ENCODE data around the gene APBA2. TPM values are rescaled to one million over a fixed set of nuclear protein-coding genes. Genes with fewer than 3 reads are reported as not detected.
"Not testable (repeated sequence)": the region's sequence is repeated elsewhere in the genome, so short reads cannot be mapped to it uniquely, and the experiment has no call there.

The APBA2 gene
- total RNA-seq, 2 donors from 2014 or later: 2.7 to 4.0 TPM

GRCh38 chr15:29034593-29035335 lies 149.0 kb downstream of the APBA2 start:
- intact Hi-C loops (cut with DNase I): no loop called here
- no peak for DNase-seq (ENCODE audit: low spot score)

- intact Hi-C loops (cut with DNase I): no loop called here
- no peak for DNase-seq (ENCODE audit: low spot score)
Measured at GRCh38 chr15:29035336-29036285, 149.8 kb downstream of the APBA2 start.

GRCh38 chr15:29037997-29038705 lies 152.4 kb downstream of the APBA2 start:
- DNase-seq (ENCODE audit: low spot score): no peak
- intact Hi-C loops (cut with DNase I): no loop called here

GRCh38 chr15:29039466-29040369 lies 153.9 kb downstream of the APBA2 start:
- DNase-seq (ENCODE audit: low spot score): no peak
- intact Hi-C loops (cut with DNase I): no loop called here

GRCh38 chr15:29040370-29040751 lies 154.6 kb downstream of the APBA2 start:
- intact Hi-C loops (cut with DNase I): no loop called here
- DNase-seq (ENCODE audit: low spot score): no peak

GRCh38 chr15:29043736-29044502 lies 158.1 kb downstream of the APBA2 start:
- intact Hi-C loops (cut with DNase I): no loop called here
- no peak for DNase-seq (ENCODE audit: low spot score)

- intact Hi-C loops (cut with DNase I): no loop called here
- no peak for DNase-seq (ENCODE audit: low spot score)
Measured at GRCh38 chr15:29044503-29044901, 158.7 kb downstream of the APBA2 start.

- intact Hi-C loops (cut with DNase I); DNase-seq (ENCODE audit: low spot score): not testable (repeated sequence)
Measured at GRCh38 chr15:29045161-29045560, 159.4 kb downstream of the APBA2 start.

- no peak for DNase-seq (ENCODE audit: low spot score)
- intact Hi-C loops (cut with DNase I): no loop called here
Measured at GRCh38 chr15:29045717-29046116, 159.9 kb downstream of the APBA2 start.

- no peak for DNase-seq (ENCODE audit: low spot score)
- intact Hi-C loops (cut with DNase I): no loop called here
Measured at GRCh38 chr15:29046281-29046810, 160.6 kb downstream of the APBA2 start.

GRCh38 chr15:29046977-29047376 lies 161.2 kb downstream of the APBA2 start:
- DNase-seq (ENCODE audit: low spot score): no peak
- intact Hi-C loops (cut with DNase I): no loop called here

- intact Hi-C loops (cut with DNase I): no loop called here
- no peak for DNase-seq (ENCODE audit: low spot score)
Measured at GRCh38 chr15:29048011-29048410, 162.2 kb downstream of the APBA2 start.

GRCh38 chr15:29050870-29051269 lies 165.1 kb downstream of the APBA2 start:
- no peak for DNase-seq (ENCODE audit: low spot score)
- intact Hi-C loops (cut with DNase I): no loop called here

GRCh38 chr15:29051422-29051821 lies 165.6 kb downstream of the APBA2 start:
- DNase-seq (ENCODE audit: low spot score): no peak
- intact Hi-C loops (cut with DNase I): no loop called here

- intact Hi-C loops (cut with DNase I): no loop called here
Measured at GRCh38 chr15:29053006-29053405, 167.2 kb downstream of the APBA2 start.

GRCh38 chr15:29053661-29054131 lies 167.9 kb downstream of the APBA2 start:
- intact Hi-C loops (cut with DNase I): no loop called here
- DNase-seq (ENCODE audit: low spot score): no peak

More at GRCh38 chr15:29053006-29053405, 167.2 kb downstream of the APBA2 start:
- no peak for DNase-seq (ENCODE audit: low spot score)

GRCh38 chr15:29054171-29055045 lies 168.6 kb downstream of the APBA2 start:
- intact Hi-C loops (cut with DNase I): no loop called here
- no peak for DNase-seq (ENCODE audit: low spot score)

Data from posterior vena cava (tissue), 2 donors.